ENCODE measurements around the gene MRPL10. TPM values are rescaled to one million over a fixed set of nuclear protein-coding genes. Genes with fewer than 3 reads are reported as not detected.

Gene MRPL10
- total RNA-seq, 1 donor from 2014 or later, result 29.8 TPM

- no peak for DNase-seq (ENCODE audit: extremely low read depth, low read depth, low spot score)
Observed at GRCh38 chr17:47815106-47815918, 16.0 kb downstream of the MRPL10 start.

GRCh38 chr17:47813512-47814031, 17.8 kb downstream of the MRPL10 start:
- no peak for DNase-seq (ENCODE audit: extremely low read depth, low read depth, low spot score)

DNA sequence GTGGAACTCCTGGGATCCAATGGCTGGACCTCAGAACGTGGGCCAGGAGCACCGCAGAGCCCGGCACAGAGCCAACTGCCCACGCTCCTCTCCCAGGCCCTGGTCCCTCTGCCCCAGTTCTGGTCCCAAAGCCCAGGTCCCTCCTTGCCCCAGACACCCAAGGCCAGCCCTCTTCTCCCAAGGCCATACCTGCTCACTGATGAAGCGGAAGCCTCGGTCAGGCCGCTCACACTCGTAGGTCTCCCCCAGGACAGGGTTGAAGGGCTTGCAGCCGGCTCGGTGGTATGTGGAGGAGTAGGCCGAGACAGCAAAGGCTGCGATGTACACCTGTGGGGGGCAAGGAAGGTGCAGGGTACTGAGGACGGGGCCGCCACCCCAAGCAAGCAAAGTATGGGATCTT, 18.3 kb downstream of the MRPL10 start:
- no peak for DNase-seq (ENCODE audit: extremely low read depth, low read depth, low spot score)

GRCh38 chr17:47812146-47812920, 19.0 kb downstream of the MRPL10 start:
- no peak for DNase-seq (ENCODE audit: extremely low read depth, low read depth, low spot score)

DNA sequence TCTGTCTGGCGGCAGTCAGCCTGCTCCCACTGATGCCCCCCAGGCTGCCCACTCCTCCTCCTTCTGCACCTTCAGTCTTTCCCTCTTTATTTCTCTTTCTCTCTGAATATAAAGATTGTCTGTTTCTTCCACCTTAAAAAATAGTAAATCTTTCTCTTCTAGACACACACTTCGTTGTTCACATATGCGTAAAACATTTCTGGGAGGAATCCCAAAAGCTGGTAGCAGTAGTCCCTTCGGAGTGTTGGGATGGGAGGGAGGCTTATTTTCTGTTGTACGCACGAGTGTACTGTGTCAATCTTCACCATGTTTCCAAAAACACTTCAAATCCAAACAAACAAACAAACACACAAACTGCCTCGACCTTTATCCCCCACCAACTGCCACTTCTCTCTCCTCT, 19.6 kb downstream of the MRPL10 start:
- no peak for DNase-seq (ENCODE audit: extremely low read depth, low read depth, low spot score)

GRCh38 chr17:47810901-47811635, 20.3 kb downstream of the MRPL10 start:
- DNase-seq (ENCODE audit: extremely low read depth, low read depth, low spot score), result no peak

- DNase-seq (ENCODE audit: extremely low read depth, low read depth, low spot score), result peak; percentile 39
Observed at GRCh38 chr17:47810200-47810821, 21.0 kb downstream of the MRPL10 start.

- no peak for DNase-seq (ENCODE audit: extremely low read depth, low read depth, low spot score)
Observed at GRCh38 chr17:47808830-47809480, 22.4 kb downstream of the MRPL10 start.

DNA sequence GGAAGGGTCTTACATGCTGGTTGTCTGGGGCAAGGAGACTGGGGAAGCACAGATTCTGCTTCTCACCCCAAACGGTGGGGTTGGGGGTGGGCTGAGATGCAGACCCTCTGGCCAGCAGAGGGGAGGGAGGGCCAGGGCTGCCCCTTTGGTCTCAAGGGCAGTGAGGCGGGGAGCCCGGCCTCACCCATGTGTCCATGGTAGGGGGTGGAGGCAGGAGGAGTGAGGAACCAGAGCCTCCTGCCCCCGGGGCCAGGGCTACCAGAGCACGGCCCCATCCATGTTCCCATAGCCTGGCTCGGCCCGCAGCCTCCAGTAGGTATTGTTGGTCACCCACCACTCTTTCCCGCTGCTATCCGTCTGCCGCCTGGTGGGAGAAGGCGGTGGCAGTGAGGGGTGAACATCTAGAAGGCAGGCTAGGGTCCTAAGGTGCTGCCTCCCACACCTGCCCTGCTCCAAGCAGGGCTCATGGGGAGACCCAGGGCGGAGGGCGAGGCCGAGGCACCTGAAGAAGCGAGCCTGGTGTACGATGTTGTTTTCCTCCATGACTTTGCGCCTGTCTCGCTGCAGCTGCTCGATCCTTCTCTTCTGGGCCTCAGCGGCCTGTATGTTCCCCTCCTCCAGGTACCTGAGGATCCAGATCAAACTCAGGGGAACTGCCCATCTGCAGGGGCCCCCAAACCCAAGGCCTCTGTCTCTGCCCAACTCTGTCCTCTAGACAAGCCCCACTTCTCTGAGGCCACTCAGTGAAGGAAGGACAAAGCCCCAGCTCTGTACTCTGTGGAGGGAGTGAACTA, 23.1 kb downstream of the MRPL10 start:
- no peak for DNase-seq (ENCODE audit: extremely low read depth, low read depth, low spot score)

- DNase-seq (ENCODE audit: extremely low read depth, low read depth, low spot score), result no peak
Observed at GRCh38 chr17:47807421-47807820, 23.9 kb downstream of the MRPL10 start.

- no peak for DNase-seq (ENCODE audit: extremely low read depth, low read depth, low spot score)
Observed at GRCh38 chr17:47806913-47807255, 24.5 kb downstream of the MRPL10 start.

GRCh38 chr17:47806026-47806912, 25.1 kb downstream of the MRPL10 start:
- DNase-seq (ENCODE audit: extremely low read depth, low read depth, low spot score), result no peak

DNA sequence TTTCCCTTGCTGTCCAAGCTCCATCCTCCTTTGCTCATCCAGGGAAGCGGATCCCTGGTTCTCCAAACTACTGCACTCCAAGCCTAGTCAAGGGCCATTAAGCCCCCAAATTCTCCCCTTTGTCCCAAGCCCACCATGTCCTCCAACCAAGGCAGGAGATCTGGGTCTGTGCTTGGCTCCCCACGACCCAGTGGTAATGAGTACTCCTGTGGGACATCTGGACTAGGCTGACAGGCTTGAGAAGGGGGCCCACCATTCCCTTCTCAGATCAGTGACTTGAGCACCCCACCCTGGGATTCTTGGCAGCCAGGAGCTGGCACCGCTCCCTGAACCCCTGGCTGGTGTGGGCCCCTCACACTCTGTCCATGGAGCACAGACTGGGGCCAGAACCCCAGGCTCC, 26.9 kb downstream of the MRPL10 start:
- no peak for DNase-seq (ENCODE audit: extremely low read depth, low read depth, low spot score)

DNA sequence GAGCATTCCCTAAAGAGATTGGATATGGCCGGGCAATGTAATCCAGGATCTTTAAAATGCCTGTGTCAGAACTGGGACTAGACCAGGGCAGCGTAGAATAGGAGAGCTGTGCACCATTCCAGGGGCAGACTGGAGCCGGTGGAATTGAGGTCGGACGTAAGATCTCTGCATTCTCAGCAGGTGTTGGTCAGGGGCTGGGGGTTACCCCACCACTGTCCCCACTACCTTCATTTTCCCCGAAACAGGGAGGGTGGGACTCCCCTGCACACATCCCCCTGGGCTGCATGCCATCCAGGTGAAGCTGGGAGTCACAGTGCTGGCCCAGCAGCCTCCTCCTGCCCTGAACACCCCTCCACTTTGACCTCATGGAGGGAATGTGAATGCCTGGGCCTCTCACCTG, 27.6 kb downstream of the MRPL10 start:
- DNase-seq (ENCODE audit: extremely low read depth, low read depth, low spot score), result no peak

DNA sequence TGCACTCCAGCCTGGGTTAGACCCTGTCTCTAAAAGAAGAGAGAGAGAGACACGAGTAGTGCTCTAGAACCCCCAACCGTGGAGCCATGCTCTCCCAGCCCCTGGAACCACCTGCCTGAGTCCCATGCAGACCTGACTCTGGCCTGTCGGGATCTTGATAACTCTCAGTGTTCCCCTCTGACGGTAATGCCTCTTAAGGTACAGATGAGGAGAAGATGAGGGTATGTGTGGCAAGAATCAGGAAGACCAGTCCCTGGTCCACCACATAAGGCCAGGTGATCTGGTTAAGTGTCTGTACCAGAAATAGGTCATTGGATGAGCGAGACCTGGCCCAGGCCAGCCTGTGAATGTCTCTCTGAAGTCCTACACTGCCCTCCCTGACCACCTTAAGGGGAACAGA, 28.1 kb downstream of the MRPL10 start:
- no peak for DNase-seq (ENCODE audit: extremely low read depth, low read depth, low spot score)

DNA sequence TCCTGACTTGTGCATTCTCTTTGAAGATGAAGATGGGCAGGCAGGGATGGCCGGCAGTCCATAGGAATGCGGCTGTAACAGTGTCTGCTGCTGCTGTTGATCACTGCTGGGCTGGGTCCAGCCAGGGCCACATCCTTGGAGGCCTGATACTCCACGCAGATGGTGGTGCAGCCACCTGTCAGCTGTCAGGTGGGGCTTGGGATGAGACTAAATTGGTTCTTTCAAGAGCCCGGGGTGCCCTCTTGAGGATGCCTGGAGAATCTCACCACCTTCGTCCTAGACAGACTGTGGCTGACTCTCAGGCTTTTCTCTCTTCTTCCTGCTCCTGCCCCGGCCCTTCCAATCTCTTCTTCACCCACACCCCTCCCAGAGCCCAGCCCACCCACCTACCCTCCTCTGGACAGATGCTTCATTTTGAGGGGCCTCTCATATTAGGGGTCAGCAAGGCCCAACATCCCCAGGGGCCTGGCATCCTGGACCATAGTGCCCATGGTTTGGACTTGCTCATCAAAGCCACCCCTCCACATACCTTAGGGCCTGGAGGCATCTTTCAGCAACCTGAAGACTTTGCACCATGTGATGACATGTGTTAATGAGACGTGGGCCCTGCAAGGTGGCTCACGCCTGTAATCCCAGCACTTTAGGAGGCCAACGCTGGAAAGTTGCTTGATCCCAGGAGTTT, 28.9 kb downstream of the MRPL10 start:
- DNase-seq (ENCODE audit: extremely low read depth, low read depth, low spot score), result peak; percentile 20

DNA sequence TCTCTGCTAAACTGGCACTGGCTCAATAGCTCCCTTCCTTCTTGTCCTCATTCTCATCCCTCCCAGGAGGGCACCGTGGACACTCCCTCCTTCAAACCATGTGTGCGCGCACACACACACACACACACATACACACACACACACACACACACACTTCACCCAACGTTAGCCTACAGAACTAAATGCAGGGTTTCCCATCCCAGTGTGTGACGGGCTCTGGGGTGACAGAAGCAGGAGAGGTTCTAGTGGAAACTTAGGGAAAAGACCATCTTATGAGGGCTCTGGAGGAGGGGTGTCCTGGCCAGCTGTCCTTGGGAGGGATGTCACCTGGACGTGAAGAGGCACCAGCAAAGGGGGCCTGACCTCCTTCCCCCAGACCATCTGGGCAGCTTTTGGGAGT, 29.4 kb downstream of the MRPL10 start:
- DNase-seq (ENCODE audit: extremely low read depth, low read depth, low spot score), result no peak

GRCh38 chr17:47801176-47801765, 30.1 kb downstream of the MRPL10 start:
- DNase-seq (ENCODE audit: extremely low read depth, low read depth, low spot score), result no peak

Measured in glomerular endothelial cell (primary cell).